Endothelial cell of umbilical vein (primary cell): ENCODE results near the gene ABTB2.

Experiments
- MYC ChIP-seq: IDR thresholded peaks from one replicate; pipeline ENCODE4 v1.6.1; 2011; ENCODE audit warnings: mild to moderate bottlenecking, low read depth, low read length
- POLR2AphosphoS5 ChIP-seq: IDR thresholded peaks from 2 replicates; pipeline ENCODE4 v1.6.1; 2012; ENCODE audit warnings: low read depth, mild to moderate bottlenecking, control low read depth, low read length, moderate library complexity; ENCODE audit not compliant: insufficient read depth
- TF ChIP-seq, protein P1 (sequence below), 2 donors: IDR thresholded peaks; 1 replicate in 1 of 2; 2 replicates in 1 of 2; pipeline ENCODE4 v1.5.1; 2011; ENCODE audit warnings: low read length in 2 of 2, mild to moderate bottlenecking in 2 of 2, moderate library complexity in 2 of 2, control low read depth in 1 of 2, inconsistent platforms in 1 of 2, low read depth in 1 of 2; ENCODE audit not compliant: insufficient read depth in 1 of 2; ENCODE audit errors: extremely low read depth in 1 of 2

DNA sequence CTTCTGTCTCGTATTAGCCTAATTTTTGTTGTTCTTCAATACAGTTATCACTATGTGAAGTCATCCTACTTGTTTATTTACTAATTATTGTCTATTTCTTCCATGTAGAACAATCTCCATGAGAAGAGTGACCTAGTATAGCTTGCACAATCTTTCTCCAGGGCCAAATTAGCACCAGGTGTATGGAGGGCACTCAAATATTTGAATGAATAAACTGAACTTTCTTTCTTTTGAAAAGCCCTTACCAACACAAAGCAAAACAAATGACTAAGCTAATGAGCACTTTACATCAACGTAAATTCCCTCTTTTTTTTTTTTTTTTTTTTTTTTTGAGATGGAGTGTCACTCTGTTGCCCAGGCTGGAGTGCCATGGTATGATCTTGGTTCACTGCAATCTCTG lies 34.2 kb downstream of the ABTB2 start:
- TF ChIP-seq, protein P1, sequence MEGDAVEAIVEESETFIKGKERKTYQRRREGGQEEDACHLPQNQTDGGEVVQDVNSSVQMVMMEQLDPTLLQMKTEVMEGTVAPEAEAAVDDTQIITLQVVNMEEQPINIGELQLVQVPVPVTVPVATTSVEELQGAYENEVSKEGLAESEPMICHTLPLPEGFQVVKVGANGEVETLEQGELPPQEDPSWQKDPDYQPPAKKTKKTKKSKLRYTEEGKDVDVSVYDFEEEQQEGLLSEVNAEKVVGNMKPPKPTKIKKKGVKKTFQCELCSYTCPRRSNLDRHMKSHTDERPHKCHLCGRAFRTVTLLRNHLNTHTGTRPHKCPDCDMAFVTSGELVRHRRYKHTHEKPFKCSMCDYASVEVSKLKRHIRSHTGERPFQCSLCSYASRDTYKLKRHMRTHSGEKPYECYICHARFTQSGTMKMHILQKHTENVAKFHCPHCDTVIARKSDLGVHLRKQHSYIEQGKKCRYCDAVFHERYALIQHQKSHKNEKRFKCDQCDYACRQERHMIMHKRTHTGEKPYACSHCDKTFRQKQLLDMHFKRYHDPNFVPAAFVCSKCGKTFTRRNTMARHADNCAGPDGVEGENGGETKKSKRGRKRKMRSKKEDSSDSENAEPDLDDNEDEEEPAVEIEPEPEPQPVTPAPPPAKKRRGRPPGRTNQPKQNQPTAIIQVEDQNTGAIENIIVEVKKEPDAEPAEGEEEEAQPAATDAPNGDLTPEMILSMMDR (IDR thresholded peaks at IDR 0.05; ENCODE audit: extremely low read depth in 1 of 2, insufficient read depth in 1 of 2, low read depth in 1 of 2, low read length in 2 of 2): no peak
- TF ChIP-seq POLR2AphosphoS5 (no peak), MYC (no peak)
